H1 (cell line): ENCODE measurements around the gene HOXA6. TPM values are rescaled to one million over a fixed set of nuclear protein-coding genes. Genes with fewer than 3 reads are reported as not detected.

Source experiments
- CTCF ChIA-PET: fragments of 300-600 bp; sonication (Branson Sonifier 250); formaldehyde crosslinking; loops from one replicate; lab custom pipeline; 2021; ENCODE audit not compliant: partially characterized antibody; lab: Charles Lee
- POLR2A ChIA-PET: fragments of 300-600 bp; sonication (Branson Sonifier 250); formaldehyde crosslinking; loops from one replicate; lab custom pipeline; 2021; ENCODE audit warnings: inconsistent platforms; ENCODE audit not compliant: partially characterized antibody; lab: Charles Lee
- DNase-seq, 2 experiments: peaks; one replicate each; pipeline versions ENCODE4 v3.0.0 to v3.0.0-alpha.2; 2010 to 2022; ENCODE audit warnings: low spot score in 2 of 2, low read depth in 1 of 2, mixed read lengths in 1 of 2
- FAIRE-seq: peaks from 2 replicates; lab custom pipeline; 2011; peaks lifted over from hg19 to GRCh38; lab: Jason Lieb, UNC
- H2AFZ ChIP-seq: 2 replicates; pipeline ENCODE4 v1.8.1; 2012; ENCODE audit warnings: low read length, inconsistent platforms
- H2AK5ac ChIP-seq: 2 replicates; pipeline ENCODE4 v1.6.1; 2013; ENCODE audit warnings: low read depth, low read length
- H2BK120ac ChIP-seq: replicated peaks from 2 replicates; pipeline ENCODE3; 2013; ENCODE audit warnings: low read depth, low read length, inconsistent platforms
- H2BK12ac ChIP-seq: 2 replicates; pipeline ENCODE4 v1.6.1; 2013; ENCODE audit warnings: low read depth, low read length
- H2BK15ac ChIP-seq: 2 replicates; pipeline ENCODE4 v1.6.1; 2013; ENCODE audit warnings: low read length
- H2BK20ac ChIP-seq: 2 replicates; pipeline ENCODE4 v1.6.1; 2013; ENCODE audit warnings: low read length
- H2BK5ac ChIP-seq: 2 replicates; pipeline ENCODE4 v1.6.1; 2013; ENCODE audit warnings: low read depth, low read length
- H3K14ac ChIP-seq: 2 replicates; pipeline ENCODE4 v1.6.1; 2013; ENCODE audit warnings: inconsistent platforms; ENCODE audit not compliant: insufficient read length
- H3K18ac ChIP-seq: 2 replicates; pipeline ENCODE4 v1.6.1; 2013; ENCODE audit warnings: low read length; ENCODE audit errors: extremely low read depth
- H3K23ac ChIP-seq: 2 replicates; pipeline ENCODE4 v1.6.1; 2013; ENCODE audit warnings: inconsistent platforms; ENCODE audit not compliant: insufficient read length
- H3K23me2 ChIP-seq: 2 replicates; pipeline ENCODE4 v1.6.1; 2013; ENCODE audit warnings: low read depth, low read length
- H3K27ac ChIP-seq: 2 replicates; pipeline ENCODE4 v1.6.1; 2011; ENCODE audit warnings: low read depth, low read length, inconsistent platforms
- H3K27me3 ChIP-seq, 4 experiments: replicated peaks in 1 of 4; 1 replicate in 1 of 4; 2 replicates in 3 of 4; pipeline versions ENCODE4 v1.6.1 to v1.8.1; 2011 to 2013; ENCODE audit warnings: low read length in 3 of 4, mild to moderate bottlenecking in 3 of 4, inconsistent platforms in 2 of 4, mixed read lengths in 2 of 4, moderate library complexity in 1 of 4; ENCODE audit not compliant: control insufficient read depth in 3 of 4, insufficient read depth in 3 of 4; ENCODE audit errors: extremely low read depth in 1 of 4
- H3K36me3 ChIP-seq, 4 experiments: 2 replicates each; pipeline versions ENCODE4 v1.6.1 to v1.8.1; 2011 to 2013; ENCODE audit warnings: mild to moderate bottlenecking in 4 of 4, low read length in 3 of 4, moderate library complexity in 2 of 4, control low read depth in 1 of 4, inconsistent platforms in 1 of 4; ENCODE audit not compliant: insufficient read depth in 4 of 4, control insufficient read depth in 2 of 4
- H3K4ac ChIP-seq: replicated peaks from 2 replicates; pipeline ENCODE3; 2013; ENCODE audit warnings: low read length, low read depth, mixed read lengths, inconsistent platforms; ENCODE audit not compliant: insufficient read length
- H3K4me1 ChIP-seq, 4 experiments: replicated peaks in 1 of 4; 1 replicate in 1 of 4; 2 replicates in 3 of 4; pipeline versions ENCODE4 v1.6.1 to v1.8.1; 2011 to 2013; ENCODE audit warnings: low read length in 3 of 4, inconsistent platforms in 2 of 4, mixed read lengths in 1 of 4; ENCODE audit not compliant: insufficient read depth in 4 of 4, control insufficient read depth in 3 of 4
- H3K4me2 ChIP-seq, 2 experiments: 2 replicates each; pipeline versions ENCODE4 v1.6.1 to v1.8.1; 2011 to 2013; ENCODE audit warnings: low read depth in 2 of 2, low read length in 2 of 2, control low read depth in 1 of 2, inconsistent platforms in 1 of 2, mild to moderate bottlenecking in 1 of 2; ENCODE audit not compliant: insufficient read depth in 1 of 2
- H3K4me3 ChIP-seq, 4 experiments: fragments of 200-600, 300-600 bp in 1 of 4; sonication (generic), shearing (Covaris generic), sonication (Bioruptor Twin) in 1 of 4; 2 replicates each; pipeline versions ENCODE4 v1.5.1 to v1.8.1; 2011 to 2016; ENCODE audit warnings: low read length in 4 of 4, low read depth in 3 of 4, control low read depth in 2 of 4, inconsistent platforms in 2 of 4, mild to moderate bottlenecking in 2 of 4, mixed read lengths in 1 of 4, moderate library complexity in 1 of 4; ENCODE audit not compliant: insufficient read depth in 2 of 4; ENCODE audit errors: extremely low read depth in 1 of 4
- H3K56ac ChIP-seq: replicated peaks from 2 replicates; pipeline ENCODE3; 2013; ENCODE audit warnings: low read depth, mild to moderate bottlenecking, mixed read lengths, low read length, inconsistent platforms; ENCODE audit not compliant: insufficient read length
- H3K79me1 ChIP-seq: 2 replicates; pipeline ENCODE4 v1.6.1; 2013; ENCODE audit warnings: low read depth, low read length, control low read depth
- H3K79me2 ChIP-seq, 2 experiments: 2 replicates each; pipeline versions ENCODE4 v1.6.1 to v1.8.1; 2012 to 2013; ENCODE audit warnings: low read length in 2 of 2, mild to moderate bottlenecking in 2 of 2, inconsistent platforms in 1 of 2; ENCODE audit not compliant: insufficient read depth in 2 of 2, control insufficient read depth in 1 of 2
- H3K9ac ChIP-seq, 4 experiments: replicated peaks in 1 of 4; 1 replicate in 1 of 4; 2 replicates in 3 of 4; pipeline versions ENCODE4 v1.6.1 to v1.8.1; 2011 to 2013; ENCODE audit warnings: low read depth in 3 of 4, low read length in 3 of 4, control low read depth in 2 of 4, mild to moderate bottlenecking in 2 of 4, moderate library complexity in 2 of 4, inconsistent platforms in 1 of 4; ENCODE audit errors: extremely low read depth in 1 of 4
- H3K9me3 ChIP-seq, 2 experiments: 2 replicates each; pipeline versions ENCODE4 v1.6.1 to v1.8.1; 2012 to 2013; ENCODE audit warnings: mild to moderate bottlenecking in 2 of 2, moderate library complexity in 2 of 2, control low read depth in 1 of 2, inconsistent platforms in 1 of 2, low read depth in 1 of 2, low read length in 1 of 2, mixed read lengths in 1 of 2; ENCODE audit not compliant: insufficient read depth in 2 of 2
- H4K20me1 ChIP-seq, 2 experiments: replicated peaks in 1 of 2; 2 replicates each; pipeline versions ENCODE3 to v1.8.1; 2011 to 2013; ENCODE audit warnings: inconsistent platforms in 2 of 2, low read length in 2 of 2, mild to moderate bottlenecking in 1 of 2; ENCODE audit not compliant: insufficient read depth in 2 of 2, control insufficient read depth in 1 of 2
- H4K5ac ChIP-seq: 2 replicates; pipeline ENCODE4 v1.6.1; 2013; ENCODE audit warnings: low read length, low read depth, mixed read lengths, inconsistent platforms; ENCODE audit not compliant: insufficient read length
- H4K8ac ChIP-seq: 2 replicates; pipeline ENCODE4 v1.8.0; 2013; ENCODE audit warnings: mild to moderate bottlenecking, moderate library complexity, low read length, inconsistent platforms; ENCODE audit not compliant: insufficient read depth; ENCODE audit errors: extremely low read depth
- H4K91ac ChIP-seq: replicated peaks from 2 replicates; pipeline ENCODE3; 2013; ENCODE audit warnings: low read length, mixed read lengths, inconsistent platforms; ENCODE audit not compliant: insufficient read length
- CBX8 ChIP-seq: fragments of 300-800, 300-1000 bp; sonication (generic); IDR thresholded peaks from 2 replicates; pipeline ENCODE4 v1.7.1; 2016; ENCODE audit warnings: low read depth, low read length, borderline replicate concordance
- EZH2 ChIP-seq: fragments of 200-600 bp; sonication (generic); IDR thresholded peaks from 2 replicates; pipeline ENCODE4 v1.7.1; 2012; ENCODE audit warnings: low read depth, mild to moderate bottlenecking, moderate library complexity, low read length, inconsistent platforms; ENCODE audit not compliant: severe bottlenecking
- GABPA ChIP-seq: IDR thresholded peaks from 2 replicates; pipeline ENCODE4 v1.6.1; 2011; ENCODE audit warnings: mild to moderate bottlenecking, low read length, moderate library complexity, borderline replicate concordance; ENCODE audit not compliant: insufficient read depth
- MAX ChIP-seq: IDR thresholded peaks from 2 replicates; pipeline ENCODE4 v1.6.1; 2012; ENCODE audit warnings: inconsistent platforms
- RFX5 ChIP-seq: IDR thresholded peaks from 2 replicates; pipeline ENCODE4 v1.6.1; 2011; ENCODE audit warnings: low read depth, low read length, improper control_type of control experiment, borderline replicate concordance
- SIRT6 ChIP-seq: IDR thresholded peaks from one replicate; pipeline ENCODE4 v1.7.1; 2012; ENCODE audit warnings: low read length, inconsistent platforms
- SUZ12 ChIP-seq: fragments of 200-600 bp; sonication (generic); IDR thresholded peaks from 2 replicates; pipeline ENCODE4 v1.6.1; 2012; ENCODE audit warnings: mild to moderate bottlenecking, inconsistent platforms, low read length, moderate library complexity, mixed read lengths
- TCF12 ChIP-seq: IDR thresholded peaks from 2 replicates; pipeline ENCODE4 v1.6.1; 2011; ENCODE audit warnings: low read depth, mild to moderate bottlenecking, low read length
- WGBS, 2 experiments: shearing (Covaris generic) in 1 of 2; methylation state at CpG; one replicate each; pipeline versions ENCODE4 v1.1.6 to v1.1.7; 2013 to 2015; ENCODE audit warnings: low lambda C conversion rate in 2 of 2, mixed read lengths in 2 of 2, inconsistent platforms in 1 of 2, low coverage in 1 of 2, missing lambda C conversion rate in 1 of 2; ENCODE audit not compliant: insufficient replicate concordance in 2 of 2, insufficient coverage in 1 of 2, insufficient read length in 1 of 2; ENCODE audit errors: extremely low coverage in 1 of 2, missing lambda C conversion rate in 1 of 2; 5-methylcytosine and 5-hydroxymethylcytosine counted together
- polyA plus RNA-seq, 7 experiments: library from polyadenylated mRNA; depleted of rRNA in 3 of 7; stranded (reverse) in 5 of 7; unstranded in 2 of 7; fragments of >200 nt in 5 of 7; fragments of 200-250 nt in 2 of 7; gene quantifications; 1 replicate in 5 of 7; 2 replicates in 1 of 7; 4 replicates in 1 of 7; pipeline versions ENCODE4 v1.2.1 to v1.2.3, GENCODE V29; 2011 to 2013; ENCODE audit warnings: missing spikeins in 2 of 7, mixed read lengths in 2 of 7
- total RNA-seq: library from RNA; stranded (reverse); fragmentation: NEBNext Ultra II Directional; extraction: Animal tissue kit (Norgen Biotek cat#: 25700); gene quantifications from 2 replicates; pipeline ENCODE4 v1.2.1, GENCODE V29; 2021

Gene HOXA6
- total and polyA plus RNA-seq, 2 of the 8 experiments (the other 6 are each of a cell fraction or from before 2014, with no cell fraction given), result not detected

DNA sequence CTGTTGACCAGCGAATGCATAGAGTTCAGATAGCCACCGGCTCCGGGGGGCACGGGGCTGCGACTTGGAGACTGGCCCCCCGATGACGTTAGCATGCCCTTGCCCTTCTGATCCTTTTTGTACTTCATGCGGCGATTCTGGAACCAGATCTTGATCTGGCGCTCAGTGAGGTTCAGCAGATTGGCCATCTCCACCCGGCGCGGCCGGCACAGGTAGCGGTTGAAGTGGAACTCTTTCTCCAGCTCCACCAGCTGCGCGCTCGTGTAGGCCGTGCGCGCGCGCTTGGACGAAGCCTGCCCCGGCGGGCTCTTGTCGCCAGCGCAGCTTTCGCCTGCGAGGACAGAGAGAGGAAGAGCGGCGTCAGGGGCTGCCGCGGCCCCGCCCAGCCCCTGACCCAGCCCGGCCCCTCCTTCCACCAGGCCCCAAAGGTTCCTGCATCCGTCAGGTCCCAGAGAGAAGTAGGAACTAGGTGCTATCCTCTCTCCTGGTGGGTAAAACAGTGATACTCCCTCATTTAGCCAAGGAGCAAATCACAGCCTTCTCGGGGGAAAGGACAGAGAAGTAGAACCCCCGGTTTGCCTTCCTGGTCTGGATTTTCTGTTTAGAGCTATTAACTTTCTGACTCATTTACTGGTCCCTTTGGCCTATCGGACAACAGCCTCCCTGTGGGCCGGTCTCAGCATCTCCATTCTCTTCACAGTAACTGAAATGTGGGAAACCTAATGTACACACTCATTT, 39.0 kb downstream of the HOXA6 start:
- H3K79me1 ChIP-seq, result no peaks in the 10 kb centered on the region
- H3K18ac ChIP-seq, result no peak overlapping the region
- DNase-seq (peak in 1 of 2 experiments; percentile 76), FAIRE-seq (no peak)
- H2BK20ac ChIP-seq, result no peak overlapping the region
- H3K4me2 ChIP-seq, result peak overlapping the region; percentile 54 to 65
- peaks cover 0 to 22% (median 8%) of the 10 kb centered on the region in 4 experiments; a peak in 5 of 7 replicates for H3K4me1 ChIP-seq
- CTCF ChIA-PET, result interaction anchor here (0.6 to 4.1 kb wide), 12 partner anchors 11 to 1409 kb away, joined by 3 to 14 read pairs (median 4); partner anchors contain the start of genes HOXA5 and HOXA7
- H3K9me3 ChIP-seq, result no peaks in the 10 kb centered on the region
- peaks cover 0 to 8% (median 0%) of the 10 kb centered on the region in 4 experiments; a peak in 2 of 8 replicates for H3K36me3 ChIP-seq
- H3K4ac ChIP-seq, result no peak overlapping the region
- no peak overlapping the region for H3K9ac ChIP-seq
- WGBS, 2 experiments, result 7% methylated on average over 30 of the region's 41 CpGs; no CpG with 5 or more reads in 1 of the 2 experiments
- POLR2A ChIA-PET, result interaction anchor here (1.0 to 1.2 kb wide), 2 partner anchors 11 kb away, joined by 3 read pairs; no protein-coding TSS in a partner anchor
- no peak overlapping the region for H2AK5ac ChIP-seq
- peaks cover 22 to 34% of the 10 kb centered on the region in 2 experiments for H4K20me1 ChIP-seq
- H2BK5ac ChIP-seq, result no peak overlapping the region
- no peak overlapping the region for H3K27ac ChIP-seq
- no peak overlapping the region for H2BK120ac ChIP-seq
- no peaks in the 10 kb centered on the region for H3K23me2 ChIP-seq
- no peak overlapping the region for H3K23ac ChIP-seq
- TF ChIP-seq MAX (peak; percentile 42; the same call in 1 of the 2 replicates), GABPA (0 out of 2 replicates have a peak, but pooled peaks have one; percentile 21), EZH2 (peak; percentile 98), SUZ12 (peak; percentile 90), TCF12 (0 out of 2 replicates have a peak, but pooled peaks have one; percentile 2), CBX8 (0 out of 2 replicates have a peak, but pooled peaks have one; percentile 32), SIRT6 (no peak), RFX5 (no peak)
- H3K27me3 ChIP-seq, result peaks cover 95 to 100% (median 99%) of the 10 kb centered on the region in 4 experiments
- no peak overlapping the region for H3K56ac ChIP-seq
- no peak overlapping the region for H4K5ac ChIP-seq
- peak overlapping the region in 1 of 4 experiments; percentile 45; a peak in 5 of 8 replicates for H3K4me3 ChIP-seq
- no peaks in the 10 kb centered on the region for H3K79me2 ChIP-seq
- H2AFZ ChIP-seq, result no peak overlapping the region
- H2BK12ac ChIP-seq, result no peak overlapping the region
- H4K8ac ChIP-seq, result no peak overlapping the region
- H2BK15ac ChIP-seq, result no peak overlapping the region
- no peak overlapping the region for H4K91ac ChIP-seq
- no peak overlapping the region for H3K14ac ChIP-seq
